Neural crest cell (in vitro differentiated cells): ENCODE data around the gene RAB33B. TPM values are rescaled to one million over a fixed set of nuclear protein-coding genes. Genes with fewer than 3 reads are reported as not detected.

ENCODE experiments used
- DNase-seq: peaks from one replicate; pipeline ENCODE4 v3.0.0; 2021; ENCODE audit warnings: low read depth, mixed read lengths, low spot score
- H3K27ac Mint-ChIP-seq: one replicate; pipeline ENCODE4 v1.8.0; 2021; ENCODE audit warnings: mild to moderate bottlenecking, mixed read lengths; ENCODE audit not compliant: unreplicated experiment
- H3K27me3 Mint-ChIP-seq: 2 replicates; pipeline ENCODE4 v1.8.0; 2021; ENCODE audit warnings: low read depth, mild to moderate bottlenecking, mixed read lengths
- H3K36me3 Mint-ChIP-seq: 2 replicates; pipeline ENCODE4 v1.8.0; 2021; ENCODE audit warnings: low read depth, mild to moderate bottlenecking, mixed read lengths
- H3K4me1 Mint-ChIP-seq: 2 replicates; pipeline ENCODE4 v1.8.0; 2021; ENCODE audit warnings: mixed read lengths
- H3K4me3 Mint-ChIP-seq: one replicate; pipeline ENCODE4 v1.8.0; 2021; ENCODE audit warnings: mild to moderate bottlenecking, mixed read lengths
- H3K9me3 Mint-ChIP-seq: 2 replicates; pipeline ENCODE4 v1.8.0; 2021; ENCODE audit warnings: mixed read lengths
- CTCF ChIP-seq: fragments of 200-600 bp; sonication (generic); conservative IDR thresholded peaks from 2 replicates; pipeline ENCODE4 v1.5.0; 2021; ENCODE audit warnings: antibody characterized with exemption, mild to moderate bottlenecking
- total RNA-seq: library from RNA; stranded (reverse); gene quantifications from 2 replicates; pipeline ENCODE4 v1.2.1, GENCODE V29; 2021

RAB33B gene
- total RNA-seq, 1 donor from 2014 or later: 7.0 TPM

- no peak for TF ChIP-seq CTCF
- H3K4me1 Mint-ChIP-seq: peaks cover 21% of the 10 kb centered on the region
- DNase-seq: no peak
- H3K36me3 Mint-ChIP-seq: peaks cover 3% of the 10 kb centered on the region
- peaks cover 2% of the 10 kb centered on the region for H3K9me3 Mint-ChIP-seq
- no peaks in the 10 kb centered on the region for H3K27me3 Mint-ChIP-seq
- H3K4me3 Mint-ChIP-seq: no peak overlapping the region
- H3K27ac Mint-ChIP-seq: no peak overlapping the region
These were observed 47.6 kb downstream of the RAB33B start for GRCh38 chr4:139501527-139501926.

GRCh38 chr4:139501927-139502899 lies 48.3 kb downstream of the RAB33B start:
- H3K9me3 Mint-ChIP-seq: peaks cover 2% of the 10 kb centered on the region
- peaks cover 21% of the 10 kb centered on the region for H3K4me1 Mint-ChIP-seq
- no peaks in the 10 kb centered on the region for H3K27me3 Mint-ChIP-seq
- peaks cover 3% of the 10 kb centered on the region for H3K36me3 Mint-ChIP-seq
- TF ChIP-seq CTCF: no peak
- no peak for DNase-seq
- H3K4me3 Mint-ChIP-seq: no peak overlapping the region
- no peak overlapping the region for H3K27ac Mint-ChIP-seq

- no peak overlapping the region for H3K4me3 Mint-ChIP-seq
- peaks cover 3% of the 10 kb centered on the region for H3K36me3 Mint-ChIP-seq
- no peak overlapping the region for H3K27ac Mint-ChIP-seq
- no peaks in the 10 kb centered on the region for H3K27me3 Mint-ChIP-seq
- peaks cover 17% of the 10 kb centered on the region for H3K4me1 Mint-ChIP-seq
- no peak for DNase-seq
- no peak for TF ChIP-seq CTCF
- peaks cover 2% of the 10 kb centered on the region for H3K9me3 Mint-ChIP-seq
These were observed 49.8 kb downstream of the RAB33B start for GRCh38 chr4:139503622-139504166.

- Mint-ChIP-seq H3K9me3 (peaks cover 2% of the 10 kb centered on the region), H3K4me3 (no peak overlapping the region), H3K4me1 (peaks cover 9% of the 10 kb centered on the region), H3K27ac (no peak overlapping the region), H3K27me3 (no peaks in the 10 kb centered on the region), H3K36me3 (peaks cover 3% of the 10 kb centered on the region)
- no peak for DNase-seq
- no peak for TF ChIP-seq CTCF
These were observed 52.9 kb downstream of the RAB33B start for GRCh38 chr4:139506774-139507173.

GRCh38 chr4:139508581-139509237 lies 54.8 kb downstream of the RAB33B start:
- Mint-ChIP-seq H3K4me1 (no peaks in the 10 kb centered on the region), H3K4me3 (no peak overlapping the region), H3K27me3 (no peaks in the 10 kb centered on the region), H3K9me3 (no peaks in the 10 kb centered on the region), H3K36me3 (peaks cover 2% of the 10 kb centered on the region), H3K27ac (peak overlapping the region; percentile 20)
- TF ChIP-seq CTCF: no peak
- no peak for DNase-seq
